HTERT RPE-1 (cell line): ENCODE results near the gene ANKRD11.
"Not testable (repeated sequence)": the region's sequence is repeated elsewhere in the genome, so short reads cannot be mapped to it uniquely, and the experiment has no call there.

Experiments
- in situ Hi-C: fragments of 300-500 bp; cut with MboI; formaldehyde crosslinking; loops from 4 replicates; pipeline ENCODE4 v1.14.3; 2020; ENCODE audit warnings: low sequenced_read_pairs

The ANKRD11 gene

GRCh38 chr16:89434490-89434889 is 55.9 kb downstream of the ANKRD11 start:
- in situ Hi-C loops = no loop called here

- in situ Hi-C loops = not testable (repeated sequence)
These were observed 56.9 kb downstream of the ANKRD11 start for GRCh38 chr16:89433363-89433984.

GRCh38 chr16:89431630-89432029 is 58.7 kb downstream of the ANKRD11 start:
- in situ Hi-C loops = no loop called here

GRCh38 chr16:89431158-89431584 is 59.2 kb downstream of the ANKRD11 start:
- in situ Hi-C loops = no loop called here

GRCh38 chr16:89430436-89431157 is 59.8 kb downstream of the ANKRD11 start:
- in situ Hi-C loops = no loop called here

- in situ Hi-C loops = not testable (repeated sequence)
These were observed 61.8 kb downstream of the ANKRD11 start for GRCh38 chr16:89428605-89429004.

GRCh38 chr16:89426736-89427530 is 63.4 kb downstream of the ANKRD11 start:
- in situ Hi-C loops = no loop called here

GRCh38 chr16:89425523-89425922 is 64.8 kb downstream of the ANKRD11 start:
- in situ Hi-C loops = no loop called here

- in situ Hi-C loops = no loop called here
These were observed 66.6 kb downstream of the ANKRD11 start for GRCh38 chr16:89423681-89424260.

GRCh38 chr16:89422905-89423630 is 67.3 kb downstream of the ANKRD11 start:
- in situ Hi-C loops = no loop called here

- in situ Hi-C loops = no loop called here
These were observed 67.8 kb downstream of the ANKRD11 start for GRCh38 chr16:89422527-89422904.

GRCh38 chr16:89421300-89421699 is 69.1 kb downstream of the ANKRD11 start:
- in situ Hi-C loops = not testable (repeated sequence)

- in situ Hi-C loops = no loop called here
These were observed 70.2 kb downstream of the ANKRD11 start for GRCh38 chr16:89420204-89420603.

- in situ Hi-C loops = no loop called here
These were observed 72.0 kb downstream of the ANKRD11 start for GRCh38 chr16:89418352-89418751.

GRCh38 chr16:89417352-89417751 is 73.0 kb downstream of the ANKRD11 start:
- in situ Hi-C loops = no loop called here

- in situ Hi-C loops = no loop called here
These were observed 76.4 kb downstream of the ANKRD11 start for GRCh38 chr16:89413811-89414585.

GRCh38 chr16:89412811-89413210 is 77.5 kb downstream of the ANKRD11 start:
- in situ Hi-C loops = no loop called here

- in situ Hi-C loops = no loop called here
These were observed 79.0 kb downstream of the ANKRD11 start for GRCh38 chr16:89411335-89411850.

GRCh38 chr16:89410794-89411309 is 79.5 kb downstream of the ANKRD11 start:
- in situ Hi-C loops = no loop called here

GRCh38 chr16:89410322-89410721 is 80.0 kb downstream of the ANKRD11 start:
- in situ Hi-C loops = no loop called here
